NCI-H2171 treated with DMSO at 0.1 percent for 48 hours (cell line): ENCODE data around the gene HS3ST6.
"Not testable (repeated sequence)": the region's sequence is repeated elsewhere in the genome, so short reads cannot be mapped to it uniquely, and the experiment has no call there.

ENCODE experiments used
- DNase-seq: peaks from one replicate; lab custom pipeline; 2025; lab: John Stamatoyannopoulos, UW

The HS3ST6 gene

DNA sequence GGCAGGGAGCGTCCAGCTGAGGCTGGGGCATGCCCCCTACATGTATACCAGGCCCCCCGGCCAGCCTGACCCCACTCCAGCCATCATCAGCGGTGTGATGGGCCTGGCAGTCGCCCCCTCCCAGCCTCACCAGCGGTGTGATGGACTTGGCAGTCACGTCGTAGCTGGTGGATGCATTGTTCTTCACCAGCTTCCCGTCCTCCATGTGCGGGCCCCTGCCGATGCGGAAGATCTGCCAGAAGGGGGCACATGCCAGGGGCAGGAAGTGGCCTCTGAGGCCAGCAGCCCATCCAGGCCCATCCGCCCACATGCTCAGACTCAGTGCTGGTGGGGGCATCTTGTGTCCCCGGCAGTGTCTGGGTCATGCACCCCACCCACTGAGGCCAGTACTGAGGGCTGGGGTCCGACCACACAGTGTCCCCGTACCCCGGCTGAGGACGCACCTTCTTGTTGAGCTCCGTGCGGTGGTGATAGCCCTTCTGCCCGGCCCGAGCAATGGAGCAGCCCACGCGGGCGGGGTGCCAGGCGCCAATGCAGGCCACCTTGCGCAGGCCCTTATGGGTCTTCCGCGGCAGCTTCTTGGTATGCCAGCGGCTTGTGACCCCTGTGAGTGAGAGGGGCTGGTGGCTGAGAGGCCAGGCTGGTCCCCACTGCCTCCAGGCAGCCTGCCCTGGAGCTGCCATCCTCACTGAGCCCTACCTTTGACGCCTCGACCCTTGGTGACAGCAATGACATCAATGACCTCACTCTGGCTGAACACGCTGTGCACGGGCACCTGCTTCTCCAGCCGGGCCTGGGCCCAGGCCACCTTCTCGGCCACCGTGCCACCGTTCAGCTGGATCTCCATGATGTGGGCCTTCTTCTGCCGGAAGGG is 28.5 kb upstream of the HS3ST6 start:
- no peak for DNase-seq

DNA sequence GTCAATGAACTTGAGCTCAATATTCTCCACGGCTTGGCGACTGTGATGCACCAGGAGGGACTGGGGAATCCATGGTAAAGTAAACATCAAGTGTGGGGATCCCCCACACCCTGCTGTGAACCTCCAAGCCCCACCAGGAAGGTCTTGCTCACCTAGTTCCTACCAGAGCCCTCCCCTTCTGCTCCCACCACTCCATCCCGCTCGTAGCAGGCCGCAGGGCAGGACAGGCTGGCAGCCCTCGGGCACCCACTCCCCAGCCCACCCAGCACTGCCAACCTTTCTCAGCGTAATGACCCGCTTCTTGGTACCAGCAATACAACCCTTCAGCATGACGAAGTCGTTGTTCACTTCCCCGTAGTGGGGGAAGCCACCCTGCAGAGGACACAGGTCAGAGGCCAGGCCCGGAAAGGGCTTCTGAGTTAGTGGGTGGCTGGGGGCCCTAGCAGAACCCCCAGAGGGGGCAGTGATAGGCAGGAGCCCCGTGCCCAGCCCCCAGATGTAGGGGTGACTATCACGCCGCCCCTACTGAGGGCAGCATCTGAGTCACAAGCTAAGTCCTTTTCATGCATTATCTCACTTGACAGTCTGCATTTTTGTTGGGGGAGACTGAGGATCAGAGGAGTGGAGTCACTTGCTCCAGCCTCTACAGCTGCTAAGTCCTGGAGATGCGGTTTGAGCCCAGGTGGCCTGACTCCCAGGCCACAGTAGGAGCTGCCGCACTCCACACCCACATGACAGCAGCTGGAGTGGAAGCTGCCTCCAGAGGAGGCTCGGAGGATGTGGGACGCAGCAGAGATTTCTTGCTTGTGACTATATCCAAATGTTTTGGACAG is 27.6 kb upstream of the HS3ST6 start:
- DNase-seq = no peak

DNA sequence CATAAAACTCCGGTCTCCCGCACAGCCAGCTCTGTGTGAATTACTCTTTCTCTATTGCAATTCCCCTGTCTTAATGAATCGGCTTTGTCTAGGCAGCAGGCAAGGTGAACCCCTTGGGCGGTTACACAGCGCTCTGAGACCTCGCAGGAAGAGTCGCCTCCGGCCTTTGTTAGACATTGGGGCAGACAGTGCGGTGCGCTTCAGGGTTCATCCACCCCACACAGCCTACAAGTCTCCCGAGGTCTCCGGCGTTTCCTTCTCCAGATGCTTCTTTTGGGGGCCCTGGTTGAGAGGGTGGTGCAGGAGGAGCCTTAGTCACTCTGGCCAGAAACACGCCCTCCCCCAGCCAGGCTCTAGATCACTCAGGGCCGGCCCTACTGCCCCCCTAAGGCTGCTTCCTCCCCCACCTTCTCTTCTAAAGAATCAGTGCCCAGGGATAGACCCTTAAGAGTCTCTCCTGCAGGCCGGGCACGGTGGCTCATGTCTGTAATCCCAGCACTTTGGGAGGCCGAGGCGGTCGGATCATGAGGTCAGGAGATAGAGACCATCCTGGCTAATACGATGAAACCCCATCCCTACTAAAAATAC is 26.5 kb upstream of the HS3ST6 start:
- no peak for DNase-seq

DNA sequence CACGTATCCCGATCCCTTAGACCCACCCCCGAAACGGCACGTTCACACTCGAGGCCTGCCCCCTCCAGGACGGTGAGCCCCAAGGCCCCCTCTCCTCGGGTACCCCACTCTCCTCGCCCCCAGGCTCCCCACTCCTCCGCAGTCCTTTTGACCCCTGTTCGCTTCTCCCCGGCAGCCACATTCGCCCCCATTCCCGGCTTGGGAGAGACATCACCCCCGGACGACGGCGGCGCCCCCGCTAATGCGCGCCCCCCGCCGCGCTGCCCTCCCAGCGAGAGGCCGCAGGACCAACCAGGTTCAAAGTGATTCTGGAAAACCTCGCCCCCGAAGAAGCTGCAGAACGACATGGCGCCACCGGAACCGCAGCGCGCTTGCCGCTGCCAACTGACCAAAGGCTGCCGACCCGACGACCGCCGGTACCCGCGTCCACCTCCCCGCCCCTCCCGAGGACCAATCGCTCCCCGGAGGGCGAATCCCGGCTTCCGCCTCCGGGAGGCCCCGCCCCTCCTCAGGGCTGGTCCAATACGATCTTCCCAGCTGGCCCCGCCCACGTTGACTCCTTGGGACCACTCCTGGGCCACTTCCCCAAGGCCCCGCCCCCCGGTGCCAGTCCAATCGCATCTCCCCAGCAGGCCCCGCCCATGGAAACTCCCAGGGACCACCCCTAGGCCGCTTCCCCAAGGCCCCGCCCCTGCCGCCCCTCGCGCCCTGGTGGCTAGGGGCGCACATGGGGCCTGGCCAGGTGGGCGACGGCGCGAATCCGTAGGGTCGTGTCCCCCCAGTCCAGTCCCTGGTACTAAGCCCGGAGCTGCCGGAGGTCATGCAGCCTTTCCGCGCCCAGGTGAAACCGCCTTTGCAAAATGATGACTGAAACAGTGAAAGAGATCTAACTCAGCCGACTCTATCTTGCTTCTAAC is 24.9 kb upstream of the HS3ST6 start, which contains the start of gene MSRB1:
Gene MSRB1 (minus strand): TSS at position 390 of the 917 bp plus-strand sequence. CDS start 43 bp downstream, at position 347.
- peak; percentile 99 for DNase-seq

DNA sequence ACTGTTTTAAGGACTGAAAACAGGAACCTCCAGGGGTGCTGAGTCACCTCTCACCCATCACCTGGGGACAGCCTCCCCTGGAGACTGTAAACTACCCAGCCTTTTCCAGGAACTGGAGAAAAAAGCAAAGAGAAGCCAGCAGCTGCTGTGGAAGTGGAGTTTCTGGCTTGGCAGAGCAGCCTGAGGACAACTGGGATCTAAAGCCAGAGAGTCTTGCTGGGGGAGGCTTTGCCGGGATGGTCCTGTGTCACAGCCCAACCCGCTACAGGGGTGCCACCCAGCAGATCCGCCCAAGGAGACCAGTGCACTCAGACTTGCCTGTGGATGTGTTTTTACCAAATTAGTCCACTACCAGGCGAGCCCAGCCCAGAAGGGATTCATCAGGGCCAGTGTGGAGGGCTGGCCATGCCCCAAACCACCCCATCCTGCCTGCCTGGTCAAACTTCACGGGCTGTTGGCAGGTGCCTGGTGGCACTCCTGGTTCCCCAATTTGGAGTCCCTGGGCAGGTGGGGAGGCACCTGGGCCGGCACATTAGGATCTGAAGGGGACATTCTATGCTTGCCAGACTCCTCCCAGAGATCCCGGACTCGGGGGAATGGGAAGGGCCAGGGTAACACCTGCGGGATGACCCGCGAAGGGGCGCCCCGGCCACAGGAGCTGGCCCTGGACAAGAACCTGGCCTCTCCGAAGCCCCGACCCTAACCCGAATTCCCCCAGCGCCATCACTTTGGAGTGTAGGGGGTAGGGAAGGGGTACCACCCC is 24.0 kb upstream of the HS3ST6 start:
- DNase-seq = no peak

DNA sequence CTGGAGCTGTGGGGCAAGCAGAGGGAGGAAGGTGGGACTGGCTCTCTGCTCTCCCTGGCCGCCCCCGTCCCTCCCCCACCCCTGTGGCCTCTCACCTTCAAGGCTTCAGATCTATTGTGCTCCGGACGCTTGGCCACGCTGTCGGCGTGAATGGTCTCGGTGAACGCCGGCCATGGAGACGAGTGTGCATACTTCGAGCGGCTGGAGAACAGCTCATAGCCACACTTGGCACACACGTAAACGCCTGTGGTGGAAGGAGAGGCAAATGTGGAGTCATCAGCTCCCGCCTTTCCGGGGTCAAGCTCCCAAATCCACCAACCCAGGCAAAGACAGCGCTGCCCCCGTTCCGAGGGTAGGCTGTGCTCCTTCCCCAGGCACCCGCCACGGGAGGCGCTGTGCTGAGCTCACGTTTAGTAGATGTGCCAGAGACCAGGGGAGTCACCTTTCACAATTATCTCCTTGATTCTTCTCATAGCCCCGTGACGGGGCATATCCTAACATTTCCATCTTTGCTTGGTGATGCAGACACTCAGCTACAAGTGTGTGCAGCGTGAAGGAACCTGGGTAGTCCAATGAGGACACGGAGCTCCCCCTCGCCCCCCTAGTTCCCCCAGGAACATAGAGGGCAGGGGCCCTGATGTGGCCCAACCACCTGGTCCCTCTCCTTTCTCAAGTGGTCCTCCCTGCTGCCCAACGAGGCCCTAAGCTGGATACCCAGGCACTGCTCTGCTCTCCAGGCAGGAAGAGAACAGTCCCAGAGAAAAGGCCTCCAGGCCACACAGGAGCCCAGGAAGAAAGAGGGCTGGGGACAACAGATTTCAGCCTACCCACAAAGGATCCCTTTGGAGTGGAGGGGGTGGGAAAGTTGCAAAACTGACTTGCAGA is 23.2 kb upstream of the HS3ST6 start:
- no peak for DNase-seq

DNA sequence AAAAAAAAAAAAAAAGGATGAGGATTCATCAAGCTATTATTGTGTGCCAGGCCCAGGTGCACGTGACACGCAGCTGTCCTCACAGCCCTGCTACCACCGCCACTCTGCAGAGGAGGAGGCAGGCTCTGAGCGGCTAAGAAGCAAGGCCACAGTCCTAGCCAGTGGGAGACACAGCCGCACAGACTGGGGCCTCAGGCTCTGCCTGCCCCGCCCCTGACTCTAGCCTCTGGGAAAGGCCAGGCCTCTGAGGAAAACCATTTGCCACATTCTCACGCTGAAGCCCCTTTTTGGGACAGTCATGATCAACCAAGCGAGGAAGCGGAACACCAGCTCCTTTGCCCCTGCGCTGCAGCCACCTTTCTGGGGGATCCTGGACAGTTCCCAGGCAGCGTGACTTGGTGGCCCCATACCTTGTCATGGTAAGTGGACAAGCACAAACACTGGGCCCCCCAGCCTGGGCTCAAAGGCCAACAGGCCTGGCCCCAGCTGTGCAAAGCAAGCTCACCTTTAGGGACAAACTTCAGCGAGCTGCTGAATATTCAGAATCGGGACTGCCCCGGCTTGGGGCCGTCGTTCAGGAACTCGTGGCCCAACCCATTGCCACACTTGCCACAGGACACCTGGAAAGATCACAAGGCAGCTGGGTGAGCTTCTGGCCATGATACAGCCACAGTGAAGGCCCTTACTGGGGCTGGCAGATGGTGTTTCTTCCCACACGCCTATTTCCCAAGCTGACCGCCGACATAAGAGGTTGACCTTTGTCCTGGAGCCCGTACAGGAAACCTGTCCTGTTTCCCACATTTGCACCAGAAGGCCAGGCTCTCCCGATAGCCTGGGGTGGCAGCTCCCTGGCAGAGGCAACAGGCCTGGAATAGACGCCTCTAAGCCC is 22.3 kb upstream of the HS3ST6 start:
- no peak for DNase-seq

DNA sequence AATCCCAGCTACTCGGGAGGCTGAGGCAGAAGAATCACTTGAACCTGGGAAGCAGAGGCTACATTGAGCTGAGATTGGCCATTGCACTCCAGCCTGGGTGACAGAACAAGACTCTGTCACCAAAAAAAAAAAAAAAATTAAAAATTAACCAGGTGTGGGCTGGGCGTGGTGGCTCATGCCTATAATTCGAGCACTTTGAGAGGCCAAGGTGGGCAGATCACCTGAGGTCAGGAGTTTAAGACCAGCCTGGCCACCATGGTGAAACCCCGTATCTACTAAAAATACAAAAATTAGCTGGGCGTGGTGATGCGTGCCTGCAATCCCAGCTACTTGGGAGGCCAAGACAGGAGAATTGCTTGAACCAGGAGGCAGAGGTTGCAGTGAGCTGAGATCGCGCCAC is 21.6 kb upstream of the HS3ST6 start:
- DNase-seq = not testable (repeated sequence)

DNA sequence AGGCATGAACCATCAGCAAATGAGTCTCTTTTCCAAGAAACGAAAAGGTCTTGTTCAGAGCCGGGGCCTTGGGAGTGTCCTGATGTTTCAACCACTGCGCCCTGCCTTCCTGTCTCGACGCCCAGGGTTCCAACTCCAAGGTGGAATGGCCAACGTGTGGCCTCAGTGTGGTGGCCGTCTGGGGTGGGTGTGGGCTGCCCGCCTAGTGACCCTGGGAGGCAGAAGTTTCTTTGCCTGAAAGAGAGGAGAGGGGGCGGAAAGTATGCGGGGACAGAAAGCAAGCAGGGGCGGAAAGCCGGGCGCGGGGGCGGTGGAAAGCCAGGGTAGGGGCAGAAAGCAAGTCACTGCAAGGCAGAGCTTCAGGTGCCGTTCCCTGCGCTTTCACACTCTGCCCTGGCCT is 20.7 kb upstream of the HS3ST6 start:
- no peak for DNase-seq

- no peak for DNase-seq
Observed at GRCh38 chr16:1938316-1938715, 20.1 kb upstream of the HS3ST6 start.

DNA sequence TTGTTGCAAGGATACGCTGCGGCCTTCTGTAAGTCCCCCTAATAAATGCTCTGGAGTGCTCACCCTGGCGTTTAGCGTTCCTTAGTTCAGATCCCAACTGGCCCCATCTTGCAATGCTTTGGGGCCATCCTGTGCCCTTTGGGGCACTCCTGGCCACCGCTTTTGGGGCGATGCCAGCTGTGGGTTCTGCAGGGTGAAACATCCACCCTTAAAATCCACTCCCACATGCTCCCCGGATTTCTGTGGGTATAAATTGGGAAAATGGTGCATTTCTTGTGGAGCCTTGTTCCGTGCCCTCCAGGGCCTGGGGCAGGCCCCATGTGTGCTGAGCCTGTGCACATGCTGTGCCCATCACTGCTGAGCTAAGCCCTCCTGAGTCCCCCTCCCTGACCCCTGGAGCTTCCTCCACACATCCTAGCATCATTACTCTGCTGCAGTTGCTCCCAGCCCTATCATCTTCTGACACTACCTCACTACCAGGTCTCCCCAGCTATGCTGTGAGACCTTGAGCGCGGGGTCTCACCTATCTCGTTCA is 18.8 kb upstream of the HS3ST6 start:
- no peak for DNase-seq

GRCh38 chr16:1933097-1933661 is 15.0 kb upstream of the HS3ST6 start:
- DNase-seq = no peak

GRCh38 chr16:1932050-1933028 is 14.1 kb upstream of the HS3ST6 start:
- peak; percentile 39 for DNase-seq

DNA sequence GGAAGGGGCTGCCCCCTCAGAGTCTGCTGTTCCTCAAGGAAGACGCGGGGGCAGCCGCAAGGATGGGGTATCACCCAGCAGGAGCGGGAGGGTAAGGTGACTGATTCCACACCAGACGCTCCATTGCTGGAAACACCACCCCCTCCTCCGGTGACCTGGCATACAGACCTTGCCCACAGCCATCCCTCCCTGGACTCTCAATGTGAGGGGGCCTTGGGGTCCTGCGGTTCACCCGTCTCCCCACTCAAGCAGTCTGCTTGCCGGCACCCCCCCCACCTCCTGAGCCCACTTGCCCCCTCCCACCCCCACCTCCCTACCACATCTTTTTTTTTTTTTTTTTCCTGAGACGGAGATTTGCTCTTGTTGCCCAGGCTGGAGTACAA is 12.1 kb upstream of the HS3ST6 start:
- no peak for DNase-seq

GRCh38 chr16:1929578-1930337 is 11.5 kb upstream of the HS3ST6 start:
- peak; percentile 67 for DNase-seq

GRCh38 chr16:1929105-1929504 is 10.9 kb upstream of the HS3ST6 start:
- DNase-seq = peak; percentile 70
